Stimulated activated CD4-positive, alpha-beta T cell treated with anti-CD3 and anti-CD28 coated beads, Interleukin-15, amount 100 ng/mL, for 24 hours (primary cell): Measurements from ENCODE around the gene MRPS22.
"Not testable (repeated sequence)": the region's sequence is repeated elsewhere in the genome, so short reads cannot be mapped to it uniquely, and the experiment has no call there.

ENCODE experiments used
- DNase-seq: peaks from one replicate; pipeline ENCODE4 v3.0.0-alpha.2; 2020

MRPS22 gene

GRCh38 chr3:139401155-139401554 lies 57.3 kb downstream of the MRPS22 start:
- DNase-seq = not testable (repeated sequence)
